Hematopoietic multipotent progenitor cell treated with erythropoietin and hydrocortisone succinate and interleukin-3 and kit ligand, for 15 days (in vitro differentiated cells): Measurements from ENCODE around the gene PDE1A.

Experiments
- DNase-seq: peaks from one replicate; pipeline ENCODE4 v3.0.0-alpha.2; 2015; ENCODE audit warnings: low spot score

Gene PDE1A

GRCh38 chr2:182193291-182193690 is 233.5 kb downstream of the PDE1A start:
- no peak for DNase-seq

DNA sequence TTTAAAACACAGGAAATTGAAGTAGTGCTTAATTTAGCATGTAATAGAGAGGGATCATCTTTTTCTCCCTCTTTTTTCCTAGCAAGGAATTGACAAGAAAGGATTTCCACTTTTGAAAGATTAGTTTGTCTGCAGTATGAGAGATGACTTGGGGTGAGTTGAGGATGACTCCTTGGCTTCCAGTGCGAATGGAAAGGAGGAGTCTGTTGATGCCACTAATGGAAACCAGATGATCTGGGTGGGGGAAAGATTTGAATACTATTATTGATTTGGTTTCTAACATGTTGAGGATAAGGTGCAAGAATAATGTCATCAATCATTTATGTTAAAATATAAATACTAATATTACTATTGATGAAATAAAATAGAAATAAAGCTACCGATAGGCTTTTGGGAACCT is 235.8 kb downstream of the PDE1A start:
- DNase-seq, result no peak

GRCh38 chr2:182187130-182187529 is 239.7 kb downstream of the PDE1A start:
- DNase-seq, result no peak

DNA sequence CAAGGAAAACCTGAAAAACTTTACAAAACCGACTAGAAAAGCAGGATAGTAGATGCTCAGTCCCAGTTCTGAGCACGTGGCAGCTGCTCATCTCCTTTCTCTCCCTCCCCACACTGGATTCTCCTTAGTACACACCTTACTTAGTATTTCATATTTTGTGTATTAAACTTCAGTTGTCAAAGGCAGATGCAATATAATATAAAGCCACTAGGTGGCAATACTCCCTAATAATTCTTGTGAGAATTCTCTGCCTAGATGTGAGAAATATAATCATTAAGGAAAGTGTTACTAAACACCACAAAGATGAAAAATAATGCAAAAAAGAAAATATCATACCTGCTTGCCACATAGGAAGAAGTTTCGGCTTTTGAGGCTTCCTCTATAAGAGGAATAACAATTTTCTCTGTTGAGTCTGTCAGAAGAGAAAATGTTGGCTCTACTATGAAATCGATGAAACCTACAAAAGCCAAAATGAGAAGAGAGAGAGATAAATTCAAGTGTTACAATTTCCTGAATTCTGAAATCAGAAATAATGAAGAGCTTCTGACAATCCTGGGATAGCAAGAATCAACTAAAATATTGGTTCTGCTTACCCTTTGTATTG is 240.6 kb downstream of the PDE1A start:
- DNase-seq, result peak; percentile 33

DNA sequence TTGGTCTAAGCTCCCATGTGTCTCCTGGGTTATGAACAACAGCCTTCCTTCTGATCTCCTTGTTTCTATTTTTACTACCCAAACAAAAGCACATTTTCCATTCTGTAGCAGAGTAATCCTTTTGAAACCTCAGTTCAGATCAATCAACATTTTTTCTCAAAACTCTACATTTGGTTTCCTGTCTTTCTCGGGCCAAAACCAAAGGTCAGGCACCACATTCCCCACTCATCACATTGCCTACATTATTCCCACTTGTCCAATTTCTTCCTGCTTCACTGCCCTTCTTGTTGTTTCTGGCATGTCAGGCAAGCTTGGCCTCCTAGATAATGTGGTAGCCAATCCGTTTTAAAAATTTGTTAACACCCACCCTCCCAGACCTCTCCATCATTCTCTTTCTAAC is 244.4 kb downstream of the PDE1A start:
- no peak for DNase-seq

GRCh38 chr2:182181381-182181780 is 245.5 kb downstream of the PDE1A start:
- DNase-seq, result no peak

GRCh38 chr2:182179176-182179575 is 247.7 kb downstream of the PDE1A start:
- no peak for DNase-seq

DNA sequence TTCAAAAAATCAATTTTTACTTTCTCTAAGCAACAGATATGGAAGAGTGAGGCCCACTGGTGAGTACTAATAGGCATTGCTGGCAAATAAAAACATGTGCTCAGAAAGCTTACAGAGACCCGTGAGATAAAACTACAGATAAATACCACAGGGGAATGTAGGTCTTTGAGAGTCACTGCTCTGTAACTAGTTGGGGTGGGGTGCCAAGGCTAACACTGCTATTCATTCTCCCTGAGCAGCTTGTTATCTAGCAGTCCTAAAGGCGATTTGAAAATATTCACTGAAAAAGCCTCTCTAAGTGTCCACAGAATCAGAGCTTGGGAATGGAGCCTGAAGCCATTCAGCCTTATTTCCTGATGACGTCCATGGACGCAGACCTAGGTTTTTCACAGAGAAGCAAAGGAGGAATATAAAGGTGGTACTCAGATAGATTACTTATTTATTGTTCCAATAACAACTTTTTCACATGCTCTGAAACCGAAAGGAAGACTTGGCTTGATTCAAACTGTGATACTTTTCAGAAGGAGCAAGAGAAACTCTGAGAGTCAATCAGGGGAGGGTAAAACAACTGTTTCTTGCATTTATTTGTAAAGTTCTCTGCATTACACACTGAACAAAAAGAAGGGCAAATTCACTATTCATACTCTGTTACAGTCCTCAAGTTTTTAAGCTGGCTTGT is 252.8 kb downstream of the PDE1A start:
- DNase-seq, result no peak

- DNase-seq, result no peak
Measured at GRCh38 chr2:182170341-182170740, 256.5 kb downstream of the PDE1A start.

- DNase-seq, result no peak
Measured at GRCh38 chr2:182167882-182168281, 259.0 kb downstream of the PDE1A start.

DNA sequence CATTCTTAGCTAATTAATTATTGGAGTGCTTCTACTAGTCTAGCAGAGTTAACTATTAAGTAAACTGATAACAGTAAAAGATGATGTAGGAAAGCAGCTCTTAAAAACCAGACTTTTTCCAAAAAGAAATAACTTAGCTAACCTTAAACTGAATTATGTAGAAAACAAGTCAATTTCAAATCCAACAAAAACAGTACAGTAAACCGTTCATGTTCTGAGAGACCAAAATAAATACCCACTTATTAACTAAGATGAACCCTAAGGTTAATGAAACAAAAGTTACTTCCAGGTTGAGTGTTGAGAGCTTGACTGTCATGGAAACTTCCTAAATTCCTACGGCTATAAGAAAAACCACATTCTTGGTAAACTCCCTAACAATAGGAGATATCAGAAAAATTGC is 260.0 kb downstream of the PDE1A start:
- DNase-seq, result no peak

GRCh38 chr2:182166406-182166805 is 260.4 kb downstream of the PDE1A start:
- DNase-seq, result no peak

GRCh38 chr2:182165202-182165601 is 261.6 kb downstream of the PDE1A start:
- no peak for DNase-seq

- no peak for DNase-seq
Measured at GRCh38 chr2:182164686-182165085, 262.1 kb downstream of the PDE1A start.

GRCh38 chr2:182163878-182164277 is 263.0 kb downstream of the PDE1A start:
- no peak for DNase-seq

- DNase-seq, result no peak
Measured at GRCh38 chr2:182148344-182148743, 278.5 kb downstream of the PDE1A start.

- DNase-seq, result no peak
Measured at GRCh38 chr2:182144776-182145165, 282.1 kb downstream of the PDE1A start.

DNA sequence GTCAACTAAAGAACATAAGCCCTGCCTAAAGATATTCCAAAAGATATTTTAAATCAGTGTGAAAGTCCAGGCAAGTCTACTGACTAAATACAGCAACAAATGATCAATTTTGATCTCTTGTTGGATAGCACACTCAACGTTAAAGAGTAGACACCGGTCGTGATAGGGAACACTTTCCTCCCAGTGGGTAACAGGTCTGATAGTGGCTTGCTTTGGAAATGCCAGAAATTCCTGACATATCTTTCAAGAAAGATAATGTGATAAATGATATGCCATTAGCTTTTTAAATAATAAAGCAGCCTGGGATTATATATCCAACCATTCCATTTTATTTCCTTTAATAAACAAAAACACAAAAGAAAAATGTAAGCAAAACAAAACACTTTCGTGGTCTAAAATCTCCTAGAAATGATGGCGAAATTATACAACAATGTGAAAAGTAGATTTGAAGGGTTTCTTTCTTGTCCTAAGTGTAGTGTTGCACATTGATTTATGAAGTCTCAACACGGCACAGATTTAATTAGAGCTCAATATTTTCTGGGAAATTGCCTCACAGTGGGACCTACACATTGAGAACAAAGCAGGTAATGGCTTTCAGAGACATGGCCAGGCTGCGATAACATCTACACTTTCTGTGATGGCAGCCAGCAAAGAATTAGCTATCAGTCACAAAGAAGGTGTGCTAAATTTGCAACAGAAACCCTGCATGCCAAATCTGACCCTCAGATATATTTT is 282.6 kb downstream of the PDE1A start:
- DNase-seq, result no peak

- DNase-seq, result no peak
Measured at GRCh38 chr2:182142062-182142461, 284.8 kb downstream of the PDE1A start.

- DNase-seq, result no peak
Measured at GRCh38 chr2:182134201-182134600, 292.6 kb downstream of the PDE1A start.

- no peak for DNase-seq
Measured at GRCh38 chr2:182133195-182133891, 293.5 kb downstream of the PDE1A start.

DNA sequence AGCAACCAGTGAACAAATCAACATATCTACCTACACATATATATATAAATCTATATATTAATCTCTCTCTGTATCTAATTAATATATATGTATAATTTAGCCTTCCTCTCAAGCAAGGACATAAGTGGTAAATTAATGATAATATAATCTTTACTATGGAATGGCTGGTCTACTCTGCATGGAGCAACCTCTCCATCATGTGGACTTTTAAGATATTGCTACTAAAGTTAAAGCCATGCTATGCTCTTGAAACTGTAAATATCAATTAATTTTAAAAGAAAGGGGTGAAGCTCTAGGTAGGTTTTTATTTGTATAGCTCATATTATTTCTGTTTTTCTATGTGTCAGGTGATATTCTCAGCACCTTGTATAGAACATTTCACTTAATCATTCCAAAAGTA is 294.2 kb downstream of the PDE1A start:
- DNase-seq, result no peak
